ENCODE measurements around the gene MEF2C. TPM values are rescaled to one million over a fixed set of nuclear protein-coding genes. Genes with fewer than 3 reads are reported as not detected.

Gene MEF2C
- total RNA-seq, 1 experiment from 2014 or later = 1.7 TPM

DNA sequence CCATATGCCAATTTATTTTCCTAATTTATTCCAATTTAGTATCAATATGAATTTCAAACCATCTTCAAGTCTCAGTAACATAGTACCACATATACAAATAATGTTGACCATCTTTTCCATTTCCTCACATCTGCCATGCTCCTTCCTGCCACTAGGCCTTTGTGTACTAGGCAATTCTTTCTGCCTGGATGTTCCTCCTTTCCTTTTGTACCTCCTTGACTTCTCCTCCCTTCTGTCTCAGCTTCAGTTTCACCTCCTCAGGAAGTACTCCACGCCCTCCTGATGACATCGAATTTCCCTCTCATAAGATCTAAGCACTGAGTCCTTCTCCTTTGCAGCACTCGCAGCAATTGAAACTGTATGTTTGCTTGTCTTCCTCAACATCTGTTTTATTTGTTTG lies 53.9 kb downstream of the MEF2C start:
- peaks cover 43% of the 10 kb centered on the region for H3K4me1 Mint-ChIP-seq
- H3K36me3 Mint-ChIP-seq = no peaks in the 10 kb centered on the region
- H3K9me3 Mint-ChIP-seq = no peaks in the 10 kb centered on the region
- H3K27ac Mint-ChIP-seq = no peak overlapping the region
- ATAC-seq (peak; percentile 68), DNase-seq (ENCODE audit: low spot score) (no peak)
- ChIA-PET POLR2A (no interaction called here), CTCF (interaction anchor here (0.8 to 2.5 kb wide), 2 partner anchors 9 to 102 kb away, joined by 3 to 9 read pairs; no protein-coding TSS in a partner anchor)
- no peak overlapping the region for H3K4me3 Mint-ChIP-seq
- no peaks in the 10 kb centered on the region for H3K27me3 Mint-ChIP-seq (ENCODE audit: low read depth)
- TF ChIP-seq NFYB (CRISPR knock-in tag; conservative IDR thresholded peaks at IDR 0.05; ENCODE audit: low read depth) (no peak), ZNF416 (CRISPR knock-in tag; IDR thresholded peaks at IDR 0.05) (no peak)
- TF ChIP-seq, protein P1, sequence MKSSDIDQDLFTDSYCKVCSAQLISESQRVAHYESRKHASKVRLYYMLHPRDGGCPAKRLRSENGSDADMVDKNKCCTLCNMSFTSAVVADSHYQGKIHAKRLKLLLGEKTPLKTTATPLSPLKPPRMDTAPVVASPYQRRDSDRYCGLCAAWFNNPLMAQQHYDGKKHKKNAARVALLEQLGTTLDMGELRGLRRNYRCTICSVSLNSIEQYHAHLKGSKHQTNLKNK (CRISPR knock-in tag; IDR thresholded peaks at IDR 0.05) = no peak
- TF ChIP-seq, protein P2, sequence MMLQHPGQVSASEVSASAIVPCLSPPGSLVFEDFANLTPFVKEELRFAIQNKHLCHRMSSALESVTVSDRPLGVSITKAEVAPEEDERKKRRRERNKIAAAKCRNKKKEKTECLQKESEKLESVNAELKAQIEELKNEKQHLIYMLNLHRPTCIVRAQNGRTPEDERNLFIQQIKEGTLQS (CRISPR knock-in tag; conservative IDR thresholded peaks at IDR 0.05) = no peak

GRCh38 chr5:88827997-88828396 lies 55.0 kb downstream of the MEF2C start:
- DNase-seq (ENCODE audit: low spot score) (no peak), ATAC-seq (no peak)
- H3K27ac Mint-ChIP-seq = no peak overlapping the region
- ChIA-PET CTCF (no interaction called here), POLR2A (no interaction called here)
- H3K4me3 Mint-ChIP-seq = no peak overlapping the region
- no peaks in the 10 kb centered on the region for H3K27me3 Mint-ChIP-seq (ENCODE audit: low read depth)
- H3K36me3 Mint-ChIP-seq = no peaks in the 10 kb centered on the region
- no peak for TF ChIP-seq ZNF671 (CRISPR knock-in tag; IDR thresholded peaks at IDR 0.05)
- no peaks in the 10 kb centered on the region for H3K9me3 Mint-ChIP-seq
- peaks cover 49% of the 10 kb centered on the region for H3K4me1 Mint-ChIP-seq

- CTCF ChIA-PET = interaction anchor here (1.2 kb wide), 1 partner anchor 10 kb away, joined by 3 read pairs; no protein-coding TSS in a partner anchor
These were observed 56.1 kb downstream of the MEF2C start for GRCh38 chr5:88826646-88827585.

More at GRCh38 chr5:88826646-88827585, 56.1 kb downstream of the MEF2C start:
- peak overlapping the region; percentile 4; the same call in 1 of the 2 replicates for H3K4me3 Mint-ChIP-seq
- ATAC-seq (peak; percentile 75), DNase-seq (ENCODE audit: low spot score) (no peak)
- POLR2A ChIA-PET = no interaction called here
- no peaks in the 10 kb centered on the region for H3K27me3 Mint-ChIP-seq (ENCODE audit: low read depth)
- no peak for TF ChIP-seq ZNF263 (CRISPR knock-in tag; IDR thresholded peaks at IDR 0.05; ENCODE audit: low read depth)
- no peak for TF ChIP-seq TP53 (CRISPR knock-in tag; IDR thresholded peaks at IDR 0.05)
- TF ChIP-seq STAT6 (CRISPR knock-in tag; conservative IDR thresholded peaks at IDR 0.05; ENCODE audit: low read depth) = no peak
- TF ChIP-seq, protein P3, sequence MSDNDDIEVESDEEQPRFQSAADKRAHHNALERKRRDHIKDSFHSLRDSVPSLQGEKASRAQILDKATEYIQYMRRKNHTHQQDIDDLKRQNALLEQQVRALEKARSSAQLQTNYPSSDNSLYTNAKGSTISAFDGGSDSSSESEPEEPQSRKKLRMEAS (CRISPR knock-in tag; IDR thresholded peaks at IDR 0.05) = no peak
- no peak for TF ChIP-seq EMX1 (CRISPR knock-in tag; IDR thresholded peaks at IDR 0.05)
- TF ChIP-seq, protein P4, sequence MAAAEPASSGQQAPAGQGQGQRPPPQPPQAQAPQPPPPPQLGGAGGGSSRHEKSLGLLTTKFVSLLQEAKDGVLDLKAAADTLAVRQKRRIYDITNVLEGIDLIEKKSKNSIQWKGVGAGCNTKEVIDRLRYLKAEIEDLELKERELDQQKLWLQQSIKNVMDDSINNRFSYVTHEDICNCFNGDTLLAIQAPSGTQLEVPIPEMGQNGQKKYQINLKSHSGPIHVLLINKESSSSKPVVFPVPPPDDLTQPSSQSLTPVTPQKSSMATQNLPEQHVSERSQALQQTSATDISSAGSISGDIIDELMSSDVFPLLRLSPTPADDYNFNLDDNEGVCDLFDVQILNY (CRISPR knock-in tag; IDR thresholded peaks at IDR 0.05) = no peak
- H3K9me3 Mint-ChIP-seq = no peaks in the 10 kb centered on the region
- peak overlapping the region; percentile 12; the same call in 1 of the 2 replicates for H3K27ac Mint-ChIP-seq
- peaks cover 55% of the 10 kb centered on the region for H3K4me1 Mint-ChIP-seq
- H3K36me3 Mint-ChIP-seq = no peaks in the 10 kb centered on the region
